ENCODE measurements around the gene NT5DC1.

The NT5DC1 gene

GRCh38 chr6:116289876-116290275, 189.2 kb downstream of the NT5DC1 start:
- Histone ChIP-seq H3K9me3 (ENCODE audit: control insufficient read depth in 2 of 2, low read length in 2 of 2) (no peaks in the 10 kb centered on the region), H3K4me3 (ENCODE audit: low read length in 2 of 2) (no peak overlapping the region), H3K27ac (ENCODE audit: low read length) (no peak overlapping the region), H3K9ac (ENCODE audit: low read length in 2 of 2) (no peak overlapping the region), H3K27me3 (ENCODE audit: control insufficient read depth in 1 of 2, insufficient read depth in 2 of 2, low read length in 2 of 2) (no peaks in the 10 kb centered on the region), H3K4me1 (ENCODE audit: control insufficient read depth, insufficient read depth, low read length) (no peaks in the 10 kb centered on the region), H3K36me3 (ENCODE audit: control insufficient read depth in 2 of 2, insufficient read depth in 2 of 2, low read length in 2 of 2) (no peaks in the 10 kb centered on the region)

GRCh38 chr6:116290799-116291198, 190.1 kb downstream of the NT5DC1 start:
- no peaks in the 10 kb centered on the region for H3K27me3 ChIP-seq (ENCODE audit: control insufficient read depth in 1 of 2, insufficient read depth in 2 of 2, low read length in 2 of 2)
- no peaks in the 10 kb centered on the region for H3K9me3 ChIP-seq (ENCODE audit: control insufficient read depth in 2 of 2, low read length in 2 of 2)
- no peak overlapping the region for H3K4me3 ChIP-seq (ENCODE audit: low read length in 2 of 2)
- no peak overlapping the region for H3K9ac ChIP-seq (ENCODE audit: low read length in 2 of 2)
- H3K36me3 ChIP-seq (ENCODE audit: control insufficient read depth in 2 of 2, insufficient read depth in 2 of 2, low read length in 2 of 2) = no peaks in the 10 kb centered on the region
- no peaks in the 10 kb centered on the region for H3K4me1 ChIP-seq (ENCODE audit: control insufficient read depth, insufficient read depth, low read length)
- no peak overlapping the region for H3K27ac ChIP-seq (ENCODE audit: low read length)

- H3K4me3 ChIP-seq (ENCODE audit: low read length in 2 of 2) = no peak overlapping the region
These were observed 191.2 kb downstream of the NT5DC1 start for GRCh38 chr6:116291701-116292396.

DNA sequence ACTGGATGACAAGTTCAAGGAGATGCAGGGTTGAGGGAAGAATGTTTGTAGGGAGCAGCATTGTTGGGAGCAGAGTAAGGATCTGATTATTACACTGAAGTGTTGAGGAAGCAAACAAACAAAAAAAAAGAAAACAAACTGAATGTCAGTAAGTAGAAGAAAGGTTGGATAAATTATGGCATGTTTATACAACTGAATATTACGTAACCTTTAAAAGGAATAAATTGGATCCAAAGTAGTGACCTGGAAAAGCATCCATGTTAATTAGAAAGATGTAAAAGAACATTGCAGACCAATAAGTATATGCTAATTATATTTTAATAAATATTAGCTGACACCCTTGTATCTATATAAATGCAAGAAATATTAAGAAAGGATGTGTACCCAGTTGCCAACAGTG, 191.9 kb downstream of the NT5DC1 start:
- no peak overlapping the region for H3K27ac ChIP-seq (ENCODE audit: low read length)
- no peak overlapping the region for H3K9ac ChIP-seq (ENCODE audit: low read length in 2 of 2)
- no peaks in the 10 kb centered on the region for H3K4me1 ChIP-seq (ENCODE audit: control insufficient read depth, insufficient read depth, low read length)
- H3K4me3 ChIP-seq (ENCODE audit: low read length in 2 of 2) = no peak overlapping the region
- no peaks in the 10 kb centered on the region for H3K9me3 ChIP-seq (ENCODE audit: control insufficient read depth in 2 of 2, low read length in 2 of 2)
- H3K27me3 ChIP-seq (ENCODE audit: control insufficient read depth in 1 of 2, insufficient read depth in 2 of 2, low read length in 2 of 2) = no peaks in the 10 kb centered on the region
- no peaks in the 10 kb centered on the region for H3K36me3 ChIP-seq (ENCODE audit: control insufficient read depth in 2 of 2, insufficient read depth in 2 of 2, low read length in 2 of 2)

More at GRCh38 chr6:116291701-116292396, 191.2 kb downstream of the NT5DC1 start:
- Histone ChIP-seq H3K4me1 (ENCODE audit: control insufficient read depth, insufficient read depth, low read length) (no peaks in the 10 kb centered on the region), H3K27ac (ENCODE audit: low read length) (no peak overlapping the region), H3K9me3 (ENCODE audit: control insufficient read depth in 2 of 2, low read length in 2 of 2) (no peaks in the 10 kb centered on the region), H3K27me3 (ENCODE audit: control insufficient read depth in 1 of 2, insufficient read depth in 2 of 2, low read length in 2 of 2) (no peaks in the 10 kb centered on the region), H3K36me3 (ENCODE audit: control insufficient read depth in 2 of 2, insufficient read depth in 2 of 2, low read length in 2 of 2) (no peaks in the 10 kb centered on the region), H3K9ac (ENCODE audit: low read length in 2 of 2) (no peak overlapping the region)

DNA sequence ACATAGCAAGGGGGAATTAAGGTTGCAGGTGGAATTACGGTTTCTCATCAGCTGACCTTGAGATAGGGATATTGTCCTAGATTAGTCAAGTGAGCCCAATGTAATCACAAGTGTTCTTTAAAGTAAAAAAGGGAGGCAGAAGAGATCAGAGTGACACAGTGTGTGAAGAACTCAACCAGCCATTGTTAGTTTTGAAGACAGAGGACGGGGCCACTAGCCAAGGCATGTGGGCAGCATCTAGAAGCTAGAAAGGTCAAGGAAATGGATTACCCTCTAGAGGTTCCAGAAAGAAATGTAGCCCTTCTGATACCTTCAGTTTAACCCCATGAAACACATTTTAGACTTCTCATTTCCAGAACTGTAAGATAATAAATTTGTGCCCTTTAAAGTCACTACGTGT, 197.6 kb downstream of the NT5DC1 start:
- no peaks in the 10 kb centered on the region for H3K9me3 ChIP-seq (ENCODE audit: control insufficient read depth in 2 of 2, low read length in 2 of 2)
- no peak overlapping the region for H3K9ac ChIP-seq (ENCODE audit: low read length in 2 of 2)
- no peaks in the 10 kb centered on the region for H3K4me1 ChIP-seq (ENCODE audit: control insufficient read depth, insufficient read depth, low read length)
- H3K4me3 ChIP-seq (ENCODE audit: low read length in 2 of 2) = no peak overlapping the region
- H3K27ac ChIP-seq (ENCODE audit: low read length) = no peak overlapping the region
- no peaks in the 10 kb centered on the region for H3K36me3 ChIP-seq (ENCODE audit: control insufficient read depth in 2 of 2, insufficient read depth in 2 of 2, low read length in 2 of 2)
- H3K27me3 ChIP-seq (ENCODE audit: control insufficient read depth in 1 of 2, insufficient read depth in 2 of 2, low read length in 2 of 2) = no peaks in the 10 kb centered on the region

- Histone ChIP-seq H3K27ac (ENCODE audit: low read length) (no peak overlapping the region), H3K27me3 (ENCODE audit: control insufficient read depth in 1 of 2, insufficient read depth in 2 of 2, low read length in 2 of 2) (no peaks in the 10 kb centered on the region), H3K4me1 (ENCODE audit: control insufficient read depth, insufficient read depth, low read length) (no peaks in the 10 kb centered on the region)
These were observed 198.3 kb downstream of the NT5DC1 start for GRCh38 chr6:116298973-116299372.

More at GRCh38 chr6:116298973-116299372, 198.3 kb downstream of the NT5DC1 start:
- H3K9ac ChIP-seq (ENCODE audit: low read length in 2 of 2) = no peak overlapping the region
- no peaks in the 10 kb centered on the region for H3K36me3 ChIP-seq (ENCODE audit: control insufficient read depth in 2 of 2, insufficient read depth in 2 of 2, low read length in 2 of 2)
- H3K4me3 ChIP-seq (ENCODE audit: low read length in 2 of 2) = no peak overlapping the region
- no peaks in the 10 kb centered on the region for H3K9me3 ChIP-seq (ENCODE audit: control insufficient read depth in 2 of 2, low read length in 2 of 2)

All from stomach smooth muscle (tissue), 2 donors.